Brain pericyte (primary cell): ENCODE results near the gene WNT2.

ENCODE experiments used
- DNase-seq: peaks from one replicate; pipeline ENCODE4 v3.0.0-alpha.2; 2012; ENCODE audit warnings: low read depth, low spot score

The WNT2 gene

DNA sequence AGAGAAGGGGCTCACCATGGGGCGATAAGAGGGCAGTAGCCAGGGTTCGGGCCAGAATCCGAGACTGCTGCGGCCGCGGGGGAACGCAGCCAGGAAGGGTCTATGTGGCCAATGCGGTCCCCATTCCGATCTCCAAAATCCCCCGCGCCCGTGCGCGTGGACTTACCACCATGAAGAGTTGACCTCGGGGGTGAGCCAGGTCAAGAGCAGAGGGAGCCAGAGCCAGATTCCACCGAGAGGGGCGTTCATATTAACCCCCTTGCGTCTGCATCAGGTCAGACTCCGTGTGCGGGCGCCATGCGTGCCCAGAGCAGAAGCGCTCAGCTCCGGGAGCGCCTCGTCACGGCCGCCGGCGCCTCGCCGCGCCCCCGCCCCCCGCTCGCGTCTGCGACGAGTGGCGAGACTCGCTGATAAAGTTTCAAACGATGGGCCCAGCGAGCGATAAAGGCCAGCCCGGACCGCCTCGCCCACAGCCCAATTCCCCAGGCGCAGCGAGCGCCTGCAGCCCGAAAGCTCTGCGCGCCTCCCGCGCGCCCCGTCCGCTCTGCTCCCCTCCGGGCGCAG, at the start of gene WNT2:
WNT2 (minus strand) TSS at position 318 of the 564 bp plus-strand sequence; CDS start at position 249, 69 bp downstream.
- DNase-seq = no peak

DNA sequence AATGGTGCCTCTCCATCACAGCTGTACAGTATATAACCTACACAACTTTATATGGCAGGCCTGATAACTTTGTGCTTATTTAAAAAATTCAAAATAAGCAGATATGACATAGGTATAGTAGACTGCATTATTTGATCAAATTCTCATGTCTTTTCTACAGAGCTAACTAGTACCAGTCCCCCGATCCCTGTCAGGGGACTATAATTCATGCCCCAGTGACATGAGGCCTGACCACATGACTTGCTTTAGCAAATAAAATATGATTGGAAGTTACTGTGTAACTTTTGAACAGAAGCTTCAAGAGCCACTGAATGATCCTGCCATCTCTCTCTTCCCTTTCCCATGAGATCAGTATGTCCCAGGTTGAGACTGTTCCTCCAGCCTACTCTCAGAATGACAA, 49.2 kb upstream of the WNT2 start:
- no peak for DNase-seq

DNA sequence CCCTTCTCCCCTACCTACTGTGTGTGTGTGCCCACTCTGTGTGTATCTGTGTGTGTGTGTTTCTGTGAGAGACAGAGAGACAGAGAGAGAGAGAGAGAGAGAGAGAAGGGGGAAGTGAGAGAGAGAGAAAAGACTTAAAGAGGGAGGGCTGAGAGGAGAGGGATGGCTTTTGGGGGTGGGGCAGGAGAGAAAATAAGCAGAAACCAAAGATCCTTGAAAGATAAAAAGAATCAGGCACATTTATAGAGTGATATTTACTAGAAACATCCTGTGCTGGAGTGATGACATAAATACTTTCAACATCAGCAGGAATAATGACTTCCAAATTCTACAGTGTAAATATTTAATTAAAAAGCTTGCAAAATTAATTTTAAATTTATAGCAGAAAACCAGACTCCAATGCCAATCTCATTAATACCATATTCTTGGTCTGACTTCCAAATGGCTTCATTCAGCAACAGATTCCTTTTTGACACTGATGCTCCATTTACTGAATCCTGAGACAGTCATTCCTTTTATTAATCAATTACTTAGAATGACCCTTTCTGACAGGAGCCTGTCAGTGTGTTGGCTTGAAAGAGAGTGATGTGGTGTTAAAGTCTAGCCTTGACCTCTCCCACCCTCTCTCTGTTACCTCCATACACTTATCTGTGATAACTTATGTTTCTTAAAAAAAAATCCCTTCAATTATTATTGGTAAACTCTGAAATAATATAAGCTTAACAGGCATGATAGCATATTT, 41.7 kb upstream of the WNT2 start:
- DNase-seq = no peak

DNA sequence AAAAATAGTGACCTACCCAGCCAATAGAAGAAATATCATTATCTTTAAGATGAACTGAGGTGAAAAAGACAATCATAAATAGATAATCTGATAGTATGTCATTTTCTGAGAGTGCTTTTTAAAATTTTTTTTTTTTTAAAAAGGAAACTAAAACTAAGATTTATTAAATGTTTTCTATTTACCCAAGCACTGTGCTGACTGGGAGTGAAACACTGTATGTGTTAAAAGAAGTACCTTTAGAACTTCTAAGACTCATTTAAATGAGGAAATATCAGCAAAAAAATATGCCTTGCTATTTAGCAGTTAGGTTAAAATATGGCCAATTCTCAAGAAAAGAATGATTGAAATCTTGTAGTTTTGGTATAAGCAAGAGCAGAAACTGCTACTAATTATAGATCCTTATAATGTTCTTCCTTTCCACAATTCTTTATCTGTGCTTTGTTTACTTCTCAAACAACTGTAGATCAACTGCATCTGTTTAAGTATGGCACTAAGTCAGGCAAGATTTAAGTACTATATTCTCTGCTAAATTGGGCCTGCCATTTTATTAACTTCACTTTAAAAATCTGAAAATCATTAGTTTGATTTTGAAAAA, 39.5 kb upstream of the WNT2 start:
- DNase-seq = no peak

DNA sequence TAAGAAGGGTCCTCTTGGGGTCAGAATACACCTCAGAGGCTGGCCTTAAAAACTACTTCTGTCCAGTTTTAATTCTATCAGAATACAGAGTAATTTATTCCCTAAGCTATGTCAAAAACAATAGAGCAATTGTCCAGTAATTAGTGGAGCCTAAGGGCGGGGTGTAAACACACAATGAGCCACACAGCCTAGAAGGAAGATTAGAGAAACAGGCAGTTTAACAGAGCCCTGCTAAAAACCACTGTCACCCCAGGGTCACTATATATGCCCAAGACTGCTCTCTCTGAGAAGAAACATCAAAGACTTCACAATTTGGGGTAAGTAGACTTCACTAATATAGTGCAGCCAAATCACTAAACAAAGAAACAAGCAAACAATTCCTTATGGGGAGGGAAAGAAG, 27.2 kb upstream of the WNT2 start:
- DNase-seq = no peak

DNA sequence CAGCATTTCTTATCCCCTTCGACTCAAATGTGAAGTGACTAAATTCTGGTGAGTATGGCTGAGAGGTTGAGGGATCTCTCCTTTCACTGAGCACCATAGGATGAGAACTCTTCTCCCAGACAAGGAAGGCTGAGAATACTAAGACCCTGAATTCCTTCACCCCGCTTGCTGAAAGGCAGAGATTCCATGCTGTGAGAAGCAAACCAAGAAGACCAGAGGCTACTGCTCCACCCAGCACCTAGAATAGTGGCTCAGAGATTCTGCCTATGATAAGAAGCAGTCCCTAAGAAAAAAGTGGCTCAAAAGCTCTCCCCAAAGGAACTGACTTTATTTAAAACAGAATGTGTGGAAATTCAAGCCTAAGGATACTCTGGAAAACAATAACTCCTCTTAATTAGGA, 26.7 kb upstream of the WNT2 start:
- no peak for DNase-seq

DNA sequence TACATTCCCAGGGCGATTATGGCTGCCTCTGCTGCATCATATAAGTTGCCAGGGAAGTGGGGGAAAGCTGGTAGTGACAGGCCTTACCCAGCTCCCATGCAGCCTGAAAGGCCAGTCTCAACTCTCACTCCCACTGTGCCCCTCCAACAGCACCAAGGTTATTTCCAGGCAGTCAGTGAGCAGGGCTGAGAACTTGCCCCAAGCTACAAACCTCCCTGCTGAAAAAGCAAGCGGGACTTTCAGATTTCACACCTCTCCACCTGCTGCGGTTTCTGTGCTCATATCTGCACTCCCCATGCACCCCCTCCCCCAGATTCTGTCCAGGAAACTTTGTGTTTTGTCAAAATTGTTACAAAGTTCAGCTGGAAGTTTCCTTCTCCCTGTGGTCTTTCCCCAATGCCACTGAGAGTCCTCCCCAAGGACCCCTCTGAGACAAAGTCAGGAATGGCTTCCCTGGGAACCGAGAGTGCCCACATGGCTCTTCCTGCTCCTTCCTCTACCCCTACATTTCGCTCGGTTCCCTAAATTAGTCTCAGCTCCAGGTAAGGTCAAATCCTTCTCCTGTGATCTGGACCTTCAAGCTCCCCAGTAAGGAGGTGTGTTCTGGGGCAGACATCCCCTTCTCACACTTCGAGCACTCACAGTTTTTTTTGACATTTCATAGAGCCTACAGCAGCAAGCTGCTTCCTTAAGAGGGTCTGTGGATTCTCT, 25.3 kb upstream of the WNT2 start:
- DNase-seq = no peak

DNA sequence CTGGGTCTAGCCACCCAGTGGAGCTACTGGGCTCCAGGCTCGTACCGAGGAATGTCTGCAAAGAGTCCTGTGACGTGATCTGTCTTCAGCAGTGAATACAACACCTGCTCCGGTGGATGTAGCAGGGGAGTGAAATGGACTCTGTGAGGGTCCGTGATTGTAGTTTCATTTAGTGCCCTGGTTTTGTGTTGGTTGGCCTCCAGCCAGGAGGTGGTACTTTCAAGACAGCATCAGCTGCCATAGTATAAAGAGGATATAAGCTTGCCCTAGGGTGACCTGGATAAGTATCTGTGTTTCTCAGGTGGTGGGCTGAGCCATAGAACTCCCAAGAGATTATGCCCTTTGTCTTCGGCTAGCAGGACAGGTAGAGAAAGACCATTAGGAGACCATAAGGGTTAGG, 24.6 kb upstream of the WNT2 start:
- DNase-seq = no peak

DNA sequence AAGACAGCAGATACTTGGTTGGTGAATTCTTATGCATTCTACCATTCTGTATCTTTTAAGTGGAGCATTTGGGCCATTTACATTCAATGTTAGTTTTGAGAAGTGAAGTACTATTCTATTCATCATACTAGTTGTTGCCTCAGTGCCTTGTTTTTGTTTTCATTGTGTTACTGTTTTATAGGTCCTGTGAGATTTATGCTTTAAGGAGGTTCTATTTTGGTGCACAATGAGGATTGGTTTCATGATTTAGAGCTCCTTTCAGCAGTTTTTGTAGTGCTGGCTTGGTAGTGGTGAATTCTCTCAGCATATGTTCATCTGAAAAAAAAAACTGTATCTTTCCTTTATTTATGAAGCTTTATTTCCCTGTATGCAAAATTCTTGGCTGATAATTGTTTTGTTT, 23.3 kb upstream of the WNT2 start:
- no peak for DNase-seq

DNA sequence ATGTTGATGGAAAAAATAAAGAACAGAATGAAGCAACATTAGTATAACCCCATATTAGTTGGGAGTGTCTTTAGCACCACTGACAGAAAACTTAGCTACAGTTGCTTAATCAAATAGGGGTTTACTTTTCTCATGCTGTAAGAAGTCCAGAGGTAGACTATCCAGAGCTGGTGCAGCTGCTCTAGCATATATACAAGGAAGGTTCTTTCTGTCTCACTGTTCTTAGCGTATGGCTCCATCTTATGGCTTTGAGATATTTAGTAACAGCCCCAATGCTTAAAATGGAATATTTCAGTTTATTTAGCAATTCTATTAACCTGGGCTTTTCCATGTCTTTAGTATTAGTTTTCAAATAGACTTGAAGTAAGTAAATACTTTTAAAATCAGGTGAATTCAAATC, 15.2 kb upstream of the WNT2 start:
- DNase-seq = no peak

DNA sequence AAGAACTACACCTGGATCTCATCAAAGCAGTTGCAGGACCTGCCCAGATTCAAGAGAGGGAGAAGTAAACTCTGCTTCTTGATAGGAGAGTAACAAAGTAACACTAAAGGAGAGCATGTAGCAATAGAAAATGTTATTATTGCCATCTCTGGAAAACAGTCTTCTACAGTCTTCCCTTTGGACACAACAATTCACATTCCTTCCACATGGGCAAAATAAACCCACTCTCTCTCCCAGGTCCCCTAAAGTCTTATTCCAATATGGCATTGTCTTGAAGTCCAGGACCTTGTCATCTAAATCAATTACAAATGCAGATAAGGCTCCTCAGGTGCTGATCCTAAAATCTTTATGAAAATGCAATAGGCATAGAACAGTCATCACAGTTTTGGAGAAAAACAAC, 10.3 kb upstream of the WNT2 start:
- DNase-seq = no peak

DNA sequence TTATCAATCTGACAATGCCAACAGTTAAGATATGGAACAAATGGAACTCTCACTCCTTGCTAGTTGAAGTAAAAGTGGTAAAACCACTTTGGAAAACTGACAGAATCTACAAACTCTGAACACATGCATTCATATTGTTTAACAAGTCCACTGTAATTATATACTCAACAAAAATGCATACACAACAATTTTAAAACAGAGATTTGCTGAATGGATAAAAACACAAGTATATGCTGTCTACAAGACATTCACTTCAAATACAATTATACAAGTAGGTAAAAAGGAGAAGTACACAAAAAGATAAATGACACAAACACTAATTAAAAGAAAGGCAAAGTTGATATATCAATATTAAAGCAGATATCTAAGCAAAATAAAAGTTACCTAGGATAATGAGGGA, 9.2 kb upstream of the WNT2 start:
- no peak for DNase-seq

DNA sequence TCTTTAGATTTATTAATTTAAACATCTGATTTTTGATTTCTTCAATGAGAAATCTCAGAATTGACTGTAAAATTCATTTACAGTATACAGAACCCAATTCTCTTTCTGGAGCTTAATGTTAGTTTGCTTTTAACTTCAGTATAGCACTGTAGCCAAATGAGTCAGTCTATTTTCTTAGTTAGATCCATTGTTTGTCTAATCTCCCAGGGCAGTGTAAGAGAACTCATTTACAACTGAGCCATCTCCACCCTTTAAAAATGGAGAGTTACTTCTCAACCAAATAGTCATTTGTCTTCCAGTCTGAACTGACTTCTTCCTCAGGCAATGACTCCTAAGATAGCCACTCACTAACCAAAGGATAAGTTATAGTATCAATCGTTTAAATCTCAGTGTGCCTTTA, 3.0 kb upstream of the WNT2 start:
- DNase-seq = no peak

DNA sequence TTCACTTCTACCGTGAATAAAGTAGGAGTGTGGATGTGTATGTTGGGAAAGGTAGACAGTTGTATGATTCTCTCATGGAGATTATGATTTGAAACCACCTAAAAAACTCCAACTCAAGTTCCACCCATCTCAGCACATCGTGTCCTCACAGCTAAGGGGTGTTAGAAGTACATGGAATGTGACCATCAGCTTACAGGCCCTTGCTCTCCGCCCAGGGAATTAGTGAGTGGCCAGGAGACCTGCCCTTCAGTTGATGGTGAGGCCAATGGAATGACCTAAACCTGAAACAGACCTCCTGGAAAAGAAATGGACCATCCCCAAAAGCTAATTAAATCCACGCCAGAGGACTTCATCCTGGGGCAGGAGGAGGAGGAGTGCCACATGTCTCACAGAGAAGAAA, 2.1 kb upstream of the WNT2 start:
- DNase-seq = no peak

DNA sequence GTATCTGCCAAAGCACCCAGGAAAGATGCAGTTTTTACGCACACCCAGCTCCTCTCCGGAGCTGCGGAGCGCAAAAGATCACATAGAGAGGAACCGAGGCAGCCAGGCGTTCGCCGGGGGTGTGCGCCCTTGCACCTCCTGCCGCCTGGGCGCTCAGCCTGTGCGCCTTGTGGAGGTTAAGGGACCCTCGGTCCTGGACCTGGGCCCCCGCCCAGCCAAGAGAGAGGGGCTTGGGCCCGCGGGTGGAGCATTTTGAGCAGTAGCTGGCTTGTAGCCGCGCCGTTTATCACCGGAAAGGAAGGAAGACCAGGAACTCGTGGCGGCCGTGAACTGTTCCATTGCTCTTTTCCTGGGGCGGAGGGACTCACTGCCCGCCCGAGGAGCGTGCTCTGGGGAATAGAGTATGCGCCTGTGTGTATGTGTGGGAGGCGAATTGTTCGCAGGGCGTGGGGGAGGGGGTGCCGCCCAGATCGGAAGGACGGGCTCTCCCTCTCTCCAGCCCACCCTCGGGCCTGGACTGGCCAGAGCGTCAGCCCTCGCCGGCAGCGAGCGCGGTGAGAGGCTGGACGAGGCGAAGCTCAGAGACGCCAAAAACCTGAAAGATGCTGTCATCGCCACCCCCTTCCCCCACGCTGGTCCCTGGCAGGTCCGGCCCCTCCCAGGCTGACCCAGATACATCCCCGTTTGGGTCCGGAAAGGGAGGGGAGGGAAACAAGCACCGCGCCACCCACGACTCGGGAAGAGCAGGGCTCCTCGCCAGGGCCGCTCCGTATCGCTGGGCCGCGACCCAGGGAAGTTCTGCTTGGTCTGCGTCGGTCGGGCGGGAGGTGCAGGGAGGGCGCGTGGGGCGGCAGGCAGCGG, 1.2 kb upstream of the WNT2 start:
- DNase-seq = no peak

DNA sequence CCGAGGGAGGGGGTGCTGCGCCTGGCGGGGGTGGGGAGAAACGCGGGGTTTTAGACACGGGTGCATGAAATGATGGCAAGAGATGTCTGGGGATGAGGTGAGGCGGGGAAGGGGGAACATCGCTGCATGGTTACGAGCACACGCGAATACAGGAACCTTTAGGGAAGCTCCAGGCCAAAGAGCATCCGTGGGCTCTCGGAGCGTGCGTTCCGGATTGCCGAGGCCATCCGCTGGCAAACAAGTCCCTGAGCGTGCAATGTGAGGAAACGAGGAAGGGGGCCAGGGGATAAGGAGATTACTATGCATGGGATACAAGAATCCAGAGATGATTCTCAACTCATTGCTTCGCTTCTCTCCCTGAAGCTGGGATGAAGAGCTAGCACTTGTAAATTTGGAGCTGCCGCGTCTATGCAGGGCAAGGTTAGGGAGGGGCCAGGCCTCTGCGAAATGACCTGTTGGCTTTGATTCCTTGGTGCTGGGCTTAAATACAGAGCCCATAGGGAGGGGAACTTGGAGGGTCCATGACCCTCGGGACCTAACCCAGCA, 520 bp upstream of the WNT2 start:
- no peak for DNase-seq

DNA sequence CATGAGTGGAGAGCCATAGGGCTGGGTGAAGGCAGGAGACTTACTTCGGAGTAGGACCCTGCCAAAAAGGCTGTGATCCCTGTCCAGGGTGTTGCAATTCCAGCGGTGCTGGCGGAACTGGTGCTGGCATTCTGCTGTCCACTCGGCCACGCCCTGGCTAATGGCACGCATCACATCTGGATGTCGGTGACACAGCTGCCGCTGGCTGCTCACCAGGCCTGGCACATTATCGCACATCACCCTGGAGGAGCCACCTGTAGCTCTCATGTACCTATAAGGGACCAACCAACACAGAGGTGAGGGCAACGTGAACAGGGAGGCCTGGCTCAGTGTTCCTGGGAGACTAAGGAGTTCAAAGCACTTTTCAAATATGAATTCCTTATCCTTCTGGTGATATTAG, 2.3 kb downstream of the WNT2 start:
- no peak for DNase-seq

DNA sequence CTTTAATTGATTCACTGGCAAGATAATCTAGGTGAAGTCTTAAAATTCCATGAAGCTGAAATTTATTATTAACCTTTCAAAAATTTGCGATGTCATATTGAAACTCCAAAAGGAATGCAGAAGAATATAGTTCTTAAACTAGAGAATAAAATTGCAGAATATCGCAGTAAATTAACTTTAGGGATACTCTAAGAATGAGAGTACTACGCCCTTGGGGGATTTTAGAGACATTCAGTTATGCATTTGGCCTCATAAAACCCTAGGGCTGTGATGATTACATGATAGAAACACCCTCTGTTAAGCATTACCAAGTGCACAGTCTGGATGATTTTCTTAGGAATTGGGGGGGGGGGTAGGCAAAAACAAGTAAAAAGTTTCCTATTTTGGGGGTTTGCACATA, 3.7 kb downstream of the WNT2 start:
- no peak for DNase-seq

DNA sequence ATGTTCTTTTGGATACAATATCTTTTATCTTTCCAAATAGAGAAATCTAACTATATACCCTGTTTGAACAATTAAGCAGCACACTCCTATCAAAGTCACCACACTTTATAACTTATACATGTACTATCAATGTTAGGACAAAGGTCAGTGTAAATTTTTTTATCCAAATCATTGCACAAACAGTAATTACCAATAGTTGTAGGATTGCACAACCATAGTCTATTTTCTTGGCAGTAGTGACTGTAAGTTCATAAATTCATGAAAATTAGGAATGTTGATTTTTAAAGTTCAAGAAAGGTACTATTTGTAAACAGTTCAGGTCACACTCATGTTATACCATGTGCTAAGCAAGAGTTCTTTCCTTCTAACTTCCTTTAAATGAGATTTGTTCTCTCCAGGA, 9.3 kb downstream of the WNT2 start:
- no peak for DNase-seq

DNA sequence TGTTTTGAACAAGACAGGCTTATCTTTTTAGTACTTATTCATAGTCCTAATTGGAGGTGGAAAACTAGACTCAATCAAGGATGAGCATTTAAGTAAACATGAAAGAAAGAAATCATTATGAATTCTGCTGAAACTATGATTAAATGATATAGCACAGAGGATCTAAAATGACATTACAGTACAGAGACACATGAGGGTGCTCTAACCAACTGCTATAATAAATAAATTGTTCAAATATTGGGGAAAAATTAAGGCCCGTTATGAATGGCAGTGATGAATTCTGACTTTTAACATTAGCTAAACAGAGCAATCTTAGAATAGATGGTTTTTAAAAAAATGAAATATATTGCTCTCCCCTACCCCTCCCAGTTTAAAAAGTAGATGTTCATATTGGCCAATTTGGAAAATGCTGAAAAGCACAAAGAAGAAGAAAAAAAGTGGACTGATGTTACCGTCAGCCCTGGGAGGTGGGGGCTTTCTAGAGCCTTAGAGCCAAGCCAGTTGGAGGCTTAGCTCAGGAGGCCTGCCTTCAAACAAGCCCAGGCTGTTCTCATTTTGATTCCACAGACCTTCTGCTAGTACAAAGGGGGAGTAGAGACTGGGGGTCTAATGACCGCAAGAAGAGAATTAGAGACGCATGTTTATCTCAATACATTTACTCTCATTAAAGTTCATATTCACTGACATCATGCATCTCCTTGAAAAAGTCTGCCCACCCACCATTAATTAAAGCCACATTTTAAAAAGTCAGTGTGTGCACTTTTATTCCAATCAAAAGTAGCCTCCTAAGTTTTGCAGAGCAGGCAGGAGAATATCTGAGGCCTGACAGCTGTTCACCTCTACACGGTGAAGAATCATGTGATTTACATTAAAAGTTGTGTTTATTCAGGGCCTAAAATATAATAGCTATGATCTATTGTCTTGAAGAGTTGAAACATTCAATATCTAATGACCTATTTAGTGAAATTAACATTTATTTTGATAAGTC, 10.0 kb downstream of the WNT2 start:
- no peak for DNase-seq
